ENCODE results near the gene MPC2.
"Not testable (repeated sequence)": the region's sequence is repeated elsewhere in the genome, so short reads cannot be mapped to it uniquely, and the experiment has no call there.

Gene MPC2

DNA sequence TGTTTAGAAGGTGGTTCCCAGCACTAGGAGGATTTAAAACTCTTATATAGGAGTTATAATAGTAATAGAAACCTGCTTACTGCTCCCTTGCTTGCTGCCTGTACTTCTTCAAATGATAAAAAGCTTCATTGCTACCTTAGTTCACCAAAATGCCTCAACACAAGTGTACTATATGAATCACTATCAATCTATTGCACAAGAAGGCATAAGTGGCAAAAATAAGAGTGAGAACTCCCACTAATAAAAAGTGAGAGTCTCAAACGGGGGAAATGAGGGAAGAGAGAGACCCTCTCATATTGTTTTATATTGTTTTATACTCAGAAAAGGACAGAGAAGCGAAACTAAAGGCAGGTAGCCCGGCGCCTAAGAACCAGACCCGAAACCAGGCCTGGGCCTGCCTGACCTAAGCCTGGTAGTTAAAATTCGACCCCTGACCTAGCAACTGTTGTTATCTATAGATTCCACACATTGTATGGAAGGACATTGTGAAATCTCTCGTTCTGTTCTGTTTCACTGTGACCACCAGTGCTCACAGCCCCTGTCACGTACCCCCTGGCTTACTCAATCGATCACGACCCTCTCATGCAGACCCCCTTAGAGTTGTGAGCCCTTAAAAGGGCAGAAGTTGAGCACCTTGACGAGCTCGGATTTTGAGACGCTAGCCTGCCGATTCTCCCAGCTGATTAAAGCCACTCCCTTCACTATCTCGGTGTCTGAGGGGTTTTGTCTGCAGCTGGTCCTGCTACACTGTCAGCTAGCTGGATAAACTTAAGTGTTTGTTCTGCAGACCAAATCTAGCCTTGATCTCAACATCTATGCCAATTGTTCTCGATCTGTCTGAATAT lies 67.5 kb downstream of the MPC2 start:
- H3K9me3 Mint-ChIP-seq; DNase-seq; H3K27ac Mint-ChIP-seq; H3K4me3 Mint-ChIP-seq; H3K36me3 Mint-ChIP-seq (ENCODE audit: low read depth); H3K27me3 Mint-ChIP-seq; H3K4me1 Mint-ChIP-seq (ENCODE audit: low read depth): not testable (repeated sequence)

DNA sequence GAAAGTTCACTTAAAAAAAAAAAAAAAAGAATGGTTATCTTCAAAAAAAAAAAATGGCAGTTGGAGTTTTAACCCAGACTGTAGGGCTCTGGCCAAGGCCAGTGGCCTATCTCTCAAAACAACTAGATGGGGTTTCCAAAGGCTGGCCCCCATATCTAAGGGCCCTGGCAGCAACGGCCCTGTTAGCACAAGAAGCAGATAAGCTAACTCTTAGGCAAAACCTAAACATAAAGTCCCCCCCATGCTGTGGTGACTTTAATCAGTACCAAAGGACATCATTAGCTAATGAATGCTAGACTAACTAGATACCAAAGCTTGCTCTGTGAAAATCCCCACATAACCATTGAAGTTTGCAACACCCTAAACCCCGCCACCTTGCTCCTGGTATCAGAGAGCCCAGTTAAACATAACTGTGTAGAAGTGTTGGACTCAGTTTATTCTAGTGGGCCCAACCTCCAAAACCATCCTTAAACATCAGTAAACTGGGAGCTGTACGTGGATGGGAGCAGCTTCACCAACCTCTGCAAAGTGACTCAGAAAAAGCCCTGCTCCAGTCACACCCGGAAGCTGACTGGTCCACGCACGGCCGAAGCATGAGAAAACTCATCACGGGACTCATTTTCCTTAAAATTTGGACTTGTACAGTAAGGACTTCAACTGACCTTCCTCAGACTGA lies 70.0 kb downstream of the MPC2 start:
- not testable (repeated sequence) for H3K9me3 Mint-ChIP-seq; H3K4me3 Mint-ChIP-seq; DNase-seq; H3K4me1 Mint-ChIP-seq (ENCODE audit: low read depth); H3K27ac Mint-ChIP-seq; H3K36me3 Mint-ChIP-seq (ENCODE audit: low read depth); H3K27me3 Mint-ChIP-seq

Data from activated T-cell treated with anti-CD3 and anti-CD28 coated beads, Interleukin-2, amount 50 U/mL, for 24 hours (primary cell).